ENCODE data around the gene ADCK1. TPM values are rescaled to one million over a fixed set of nuclear protein-coding genes. Genes with fewer than 3 reads are reported as not detected.
A peak's percentile ranks its signal among the peaks of the same experiment; 100 is the strongest.

ADCK1 gene
- total and polyA plus RNA-seq, 9 of the 15 experiments (the other 6 are each of a cell fraction or from before 2014, with no cell fraction given), result 2.8 to 8.9 (median 4.3) TPM

DNA sequence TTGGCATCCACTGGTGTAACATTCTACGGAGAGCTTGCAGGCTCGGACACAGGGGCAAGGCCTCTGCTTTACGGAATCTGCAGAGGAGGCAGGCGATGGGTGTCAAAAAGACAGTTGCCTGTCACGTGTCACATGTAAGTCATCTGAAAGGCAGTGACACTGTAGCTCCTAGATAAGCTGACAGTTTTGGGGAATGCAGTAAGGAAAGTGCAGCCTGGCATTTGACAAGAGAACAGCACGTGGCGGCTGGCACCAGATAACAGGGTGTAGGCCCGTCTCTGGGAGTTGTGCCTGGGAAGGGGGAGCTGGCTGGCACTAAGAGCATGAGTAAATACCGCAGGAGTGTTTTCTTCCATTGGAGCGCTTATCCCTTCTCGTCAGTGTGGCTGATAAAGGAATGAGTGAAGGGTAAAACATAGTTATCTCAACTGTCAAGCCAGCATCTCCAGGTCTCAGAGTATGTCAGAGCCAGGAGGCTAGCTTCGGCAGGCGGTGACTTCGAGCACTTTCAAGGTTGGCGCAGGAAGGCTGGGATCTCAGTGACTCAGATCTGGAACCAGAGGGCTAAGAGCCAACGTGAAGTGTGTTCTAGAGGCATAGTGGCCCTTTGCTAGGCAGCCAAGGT lies 26.1 kb downstream of the ADCK1 start (continued):
- TF ChIP-seq, protein P1, sequence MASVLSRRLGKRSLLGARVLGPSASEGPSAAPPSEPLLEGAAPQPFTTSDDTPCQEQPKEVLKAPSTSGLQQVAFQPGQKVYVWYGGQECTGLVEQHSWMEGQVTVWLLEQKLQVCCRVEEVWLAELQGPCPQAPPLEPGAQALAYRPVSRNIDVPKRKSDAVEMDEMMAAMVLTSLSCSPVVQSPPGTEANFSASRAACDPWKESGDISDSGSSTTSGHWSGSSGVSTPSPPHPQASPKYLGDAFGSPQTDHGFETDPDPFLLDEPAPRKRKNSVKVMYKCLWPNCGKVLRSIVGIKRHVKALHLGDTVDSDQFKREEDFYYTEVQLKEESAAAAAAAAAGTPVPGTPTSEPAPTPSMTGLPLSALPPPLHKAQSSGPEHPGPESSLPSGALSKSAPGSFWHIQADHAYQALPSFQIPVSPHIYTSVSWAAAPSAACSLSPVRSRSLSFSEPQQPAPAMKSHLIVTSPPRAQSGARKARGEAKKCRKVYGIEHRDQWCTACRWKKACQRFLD (CRISPR knock-in tag; IDR thresholded peaks at IDR 0.05), result no peak; the same call in 1 of the 2 replicates
- TF ChIP-seq SMARCE1 (IDR thresholded peaks at IDR 0.05) (peak; percentile 87), ZNF124 (CRISPR knock-in tag; IDR thresholded peaks at IDR 0.05) (no peak), ZFPM2 (CRISPR knock-in tag; IDR thresholded peaks at IDR 0.05) (no peak), SP2 (IDR thresholded peaks at IDR 0.05; ENCODE audit: extremely low read depth, low read depth, low read length, poor library complexity, severe bottlenecking) (no peak), NR4A1 (CRISPR knock-in tag; IDR thresholded peaks at IDR 0.05) (peak; percentile 72; the same call in 1 of the 2 replicates), NR4A1 (tag; IDR thresholded peaks at IDR 0.05) (peak; percentile 90), EP400 (IDR thresholded peaks at IDR 0.05) (peak; percentile 66; the same call in 1 of the 2 replicates), ARID2 (IDR thresholded peaks at IDR 0.05) (no peak), RBM34 (IDR thresholded peaks at IDR 0.05; ENCODE audit: borderline replicate concordance, insufficient read depth, low read length) (no peak), MTA1 (IDR thresholded peaks at IDR 0.05; ENCODE audit: borderline replicate concordance) (peak; percentile 69; the same call in 1 of the 2 replicates)
- TF ChIP-seq, protein P2, sequence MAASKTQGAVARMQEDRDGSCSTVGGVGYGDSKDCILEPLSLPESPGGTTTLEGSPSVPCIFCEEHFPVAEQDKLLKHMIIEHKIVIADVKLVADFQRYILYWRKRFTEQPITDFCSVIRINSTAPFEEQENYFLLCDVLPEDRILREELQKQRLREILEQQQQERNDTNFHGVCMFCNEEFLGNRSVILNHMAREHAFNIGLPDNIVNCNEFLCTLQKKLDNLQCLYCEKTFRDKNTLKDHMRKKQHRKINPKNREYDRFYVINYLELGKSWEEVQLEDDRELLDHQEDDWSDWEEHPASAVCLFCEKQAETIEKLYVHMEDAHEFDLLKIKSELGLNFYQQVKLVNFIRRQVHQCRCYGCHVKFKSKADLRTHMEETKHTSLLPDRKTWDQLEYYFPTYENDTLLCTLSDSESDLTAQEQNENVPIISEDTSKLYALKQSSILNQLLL (CRISPR knock-in tag; IDR thresholded peaks at IDR 0.05; ENCODE audit: borderline replicate concordance), result no peak
- TF ChIP-seq, protein P3, sequence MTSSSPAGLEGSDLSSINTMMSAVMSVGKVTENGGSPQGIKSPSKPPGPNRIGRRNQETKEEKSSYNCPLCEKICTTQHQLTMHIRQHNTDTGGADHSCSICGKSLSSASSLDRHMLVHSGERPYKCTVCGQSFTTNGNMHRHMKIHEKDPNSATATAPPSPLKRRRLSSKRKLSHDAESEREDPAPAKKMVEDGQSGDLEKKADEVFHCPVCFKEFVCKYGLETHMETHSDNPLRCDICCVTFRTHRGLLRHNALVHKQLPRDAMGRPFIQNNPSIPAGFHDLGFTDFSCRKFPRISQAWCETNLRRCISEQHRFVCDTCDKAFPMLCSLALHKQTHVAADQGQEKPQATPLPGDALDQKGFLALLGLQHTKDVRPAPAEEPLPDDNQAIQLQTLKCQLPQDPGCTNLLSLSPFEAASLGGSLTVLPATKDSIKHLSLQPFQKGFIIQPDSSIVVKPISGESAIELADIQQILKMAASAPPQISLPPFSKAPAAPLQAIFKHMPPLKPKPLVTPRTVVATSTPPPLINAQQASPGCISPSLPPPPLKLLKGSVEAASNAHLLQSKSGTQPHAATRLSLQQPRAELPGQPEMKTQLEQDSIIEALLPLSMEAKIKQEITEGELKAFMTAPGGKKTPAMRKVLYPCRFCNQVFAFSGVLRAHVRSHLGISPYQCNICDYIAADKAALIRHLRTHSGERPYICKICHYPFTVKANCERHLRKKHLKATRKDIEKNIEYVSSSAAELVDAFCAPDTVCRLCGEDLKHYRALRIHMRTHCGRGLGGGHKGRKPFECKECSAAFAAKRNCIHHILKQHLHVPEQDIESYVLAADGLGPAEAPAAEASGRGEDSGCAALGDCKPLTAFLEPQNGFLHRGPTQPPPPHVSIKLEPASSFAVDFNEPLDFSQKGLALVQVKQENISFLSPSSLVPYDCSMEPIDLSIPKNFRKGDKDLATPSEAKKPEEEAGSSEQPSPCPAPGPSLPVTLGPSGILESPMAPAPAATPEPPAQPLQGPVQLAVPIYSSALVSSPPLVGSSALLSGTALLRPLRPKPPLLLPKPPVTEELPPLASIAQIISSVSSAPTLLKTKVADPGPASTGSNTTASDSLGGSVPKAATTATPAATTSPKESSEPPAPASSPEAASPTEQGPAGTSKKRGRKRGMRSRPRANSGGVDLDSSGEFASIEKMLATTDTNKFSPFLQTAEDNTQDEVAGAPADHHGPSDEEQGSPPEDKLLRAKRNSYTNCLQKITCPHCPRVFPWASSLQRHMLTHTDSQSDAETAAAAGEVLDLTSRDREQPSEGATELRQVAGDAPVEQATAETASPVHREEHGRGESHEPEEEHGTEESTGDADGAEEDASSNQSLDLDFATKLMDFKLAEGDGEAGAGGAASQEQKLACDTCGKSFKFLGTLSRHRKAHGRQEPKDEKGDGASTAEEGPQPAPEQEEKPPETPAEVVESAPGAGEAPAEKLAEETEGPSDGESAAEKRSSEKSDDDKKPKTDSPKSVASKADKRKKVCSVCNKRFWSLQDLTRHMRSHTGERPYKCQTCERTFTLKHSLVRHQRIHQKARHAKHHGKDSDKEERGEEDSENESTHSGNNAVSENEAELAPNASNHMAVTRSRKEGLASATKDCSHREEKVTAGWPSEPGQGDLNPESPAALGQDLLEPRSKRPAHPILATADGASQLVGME (CRISPR knock-in tag; IDR thresholded peaks at IDR 0.05), result 0 out of 2 replicates have a peak, but pooled peaks have one; percentile 22
- TF ChIP-seq, protein P4, sequence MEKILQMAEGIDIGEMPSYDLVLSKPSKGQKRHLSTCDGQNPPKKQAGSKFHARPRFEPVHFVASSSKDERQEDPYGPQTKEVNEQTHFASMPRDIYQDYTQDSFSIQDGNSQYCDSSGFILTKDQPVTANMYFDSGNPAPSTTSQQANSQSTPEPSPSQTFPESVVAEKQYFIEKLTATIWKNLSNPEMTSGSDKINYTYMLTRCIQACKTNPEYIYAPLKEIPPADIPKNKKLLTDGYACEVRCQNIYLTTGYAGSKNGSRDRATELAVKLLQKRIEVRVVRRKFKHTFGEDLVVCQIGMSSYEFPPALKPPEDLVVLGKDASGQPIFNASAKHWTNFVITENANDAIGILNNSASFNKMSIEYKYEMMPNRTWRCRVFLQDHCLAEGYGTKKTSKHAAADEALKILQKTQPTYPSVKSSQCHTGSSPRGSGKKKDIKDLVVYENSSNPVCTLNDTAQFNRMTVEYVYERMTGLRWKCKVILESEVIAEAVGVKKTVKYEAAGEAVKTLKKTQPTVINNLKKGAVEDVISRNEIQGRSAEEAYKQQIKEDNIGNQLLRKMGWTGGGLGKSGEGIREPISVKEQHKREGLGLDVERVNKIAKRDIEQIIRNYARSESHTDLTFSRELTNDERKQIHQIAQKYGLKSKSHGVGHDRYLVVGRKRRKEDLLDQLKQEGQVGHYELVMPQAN (IDR thresholded peaks at IDR 0.05; ENCODE audit: borderline replicate concordance), result peak; percentile 50; the same call in 1 of the 2 replicates
- TF ChIP-seq, protein P5, sequence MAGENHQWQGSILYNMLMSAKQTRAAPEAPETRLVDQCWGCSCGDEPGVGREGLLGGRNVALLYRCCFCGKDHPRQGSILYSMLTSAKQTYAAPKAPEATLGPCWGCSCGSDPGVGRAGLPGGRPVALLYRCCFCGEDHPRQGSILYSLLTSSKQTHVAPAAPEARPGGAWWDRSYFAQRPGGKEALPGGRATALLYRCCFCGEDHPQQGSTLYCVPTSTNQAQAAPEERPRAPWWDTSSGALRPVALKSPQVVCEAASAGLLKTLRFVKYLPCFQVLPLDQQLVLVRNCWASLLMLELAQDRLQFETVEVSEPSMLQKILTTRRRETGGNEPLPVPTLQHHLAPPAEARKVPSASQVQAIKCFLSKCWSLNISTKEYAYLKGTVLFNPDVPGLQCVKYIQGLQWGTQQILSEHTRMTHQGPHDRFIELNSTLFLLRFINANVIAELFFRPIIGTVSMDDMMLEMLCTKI (IDR thresholded peaks at IDR 0.05; ENCODE audit: partially characterized antibody), result no peak

All from K562 (cell line).